Measurements from ENCODE around the gene AFAP1.

DNA sequence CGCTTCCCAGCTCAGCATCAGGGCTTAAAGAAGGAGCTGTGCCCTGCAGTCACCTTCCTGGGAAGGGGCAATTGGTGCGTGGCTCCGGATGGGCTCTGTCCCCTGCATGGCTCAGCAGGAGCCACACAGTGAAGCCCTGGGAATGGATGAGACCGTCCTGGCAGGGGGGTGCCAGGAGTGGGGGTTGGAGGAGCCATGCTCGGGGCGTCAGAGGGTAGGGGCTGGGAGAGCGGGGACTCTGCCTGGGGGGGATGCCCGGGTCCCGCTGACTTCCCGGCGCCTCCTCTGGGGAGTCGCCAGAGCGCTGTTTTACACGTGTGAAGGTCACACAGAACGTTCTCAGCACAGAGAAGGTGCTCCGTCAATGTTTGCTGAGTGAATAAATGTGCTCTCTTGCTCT, 184.1 kb downstream of the AFAP1 start:
- TF ChIP-seq EZH2 (IDR thresholded peaks at IDR 0.05; ENCODE audit: borderline replicate concordance, insufficient read depth, low read depth, low read length, poor library complexity, severe bottlenecking), result no peak
- TF ChIP-seq, protein P1, sequence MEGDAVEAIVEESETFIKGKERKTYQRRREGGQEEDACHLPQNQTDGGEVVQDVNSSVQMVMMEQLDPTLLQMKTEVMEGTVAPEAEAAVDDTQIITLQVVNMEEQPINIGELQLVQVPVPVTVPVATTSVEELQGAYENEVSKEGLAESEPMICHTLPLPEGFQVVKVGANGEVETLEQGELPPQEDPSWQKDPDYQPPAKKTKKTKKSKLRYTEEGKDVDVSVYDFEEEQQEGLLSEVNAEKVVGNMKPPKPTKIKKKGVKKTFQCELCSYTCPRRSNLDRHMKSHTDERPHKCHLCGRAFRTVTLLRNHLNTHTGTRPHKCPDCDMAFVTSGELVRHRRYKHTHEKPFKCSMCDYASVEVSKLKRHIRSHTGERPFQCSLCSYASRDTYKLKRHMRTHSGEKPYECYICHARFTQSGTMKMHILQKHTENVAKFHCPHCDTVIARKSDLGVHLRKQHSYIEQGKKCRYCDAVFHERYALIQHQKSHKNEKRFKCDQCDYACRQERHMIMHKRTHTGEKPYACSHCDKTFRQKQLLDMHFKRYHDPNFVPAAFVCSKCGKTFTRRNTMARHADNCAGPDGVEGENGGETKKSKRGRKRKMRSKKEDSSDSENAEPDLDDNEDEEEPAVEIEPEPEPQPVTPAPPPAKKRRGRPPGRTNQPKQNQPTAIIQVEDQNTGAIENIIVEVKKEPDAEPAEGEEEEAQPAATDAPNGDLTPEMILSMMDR (IDR thresholded peaks at IDR 0.05), result no peak

Measured in B cell (primary cell).